Dermis microvascular lymphatic vessel endothelial cell (primary cell): ENCODE data around the gene MSANTD1. TPM values are rescaled to one million over a fixed set of nuclear protein-coding genes. Genes with fewer than 3 reads are reported as not detected.
A peak's percentile ranks its signal among the peaks of the same experiment; 100 is the strongest.

Source experiments
- DNase-seq, 2 donors: peaks; one replicate each; pipeline versions ENCODE4 v3.0.0 to v3.0.0-alpha.2; 2010; ENCODE audit warnings: low read depth in 2 of 2
- total RNA-seq: library from RNA; depleted of rRNA; stranded (reverse); fragments of >200 nt; gene quantifications from 2 replicates; pipeline ENCODE4 v1.2.1, GENCODE V29; 2014

MSANTD1 gene
- total RNA-seq, 1 donor from 2014 or later = 0.26 TPM

DNA sequence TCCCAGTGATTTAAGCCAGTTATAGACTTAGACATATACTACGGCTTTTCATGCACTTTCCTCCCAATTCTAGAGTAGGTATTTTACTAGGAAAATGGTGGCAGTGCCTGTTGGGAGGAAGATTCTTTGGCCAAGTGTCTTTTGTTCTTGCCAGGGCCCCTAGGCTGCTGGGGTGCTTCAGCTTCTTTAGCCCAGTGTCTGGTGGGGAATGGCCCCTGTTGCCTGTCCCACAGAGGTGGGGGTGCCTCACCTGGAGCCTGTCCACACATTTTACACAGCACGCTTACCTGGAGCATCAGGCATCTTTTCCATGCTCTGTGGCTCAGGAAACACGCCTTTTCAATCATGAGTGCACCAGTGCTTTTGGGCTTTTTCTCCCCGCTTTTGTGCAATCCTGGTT lies 33.2 kb upstream of the MSANTD1 start:
- no peak for DNase-seq

GRCh38 chr4:3217266-3217665 lies 31.7 kb upstream of the MSANTD1 start:
- DNase-seq = no peak

DNA sequence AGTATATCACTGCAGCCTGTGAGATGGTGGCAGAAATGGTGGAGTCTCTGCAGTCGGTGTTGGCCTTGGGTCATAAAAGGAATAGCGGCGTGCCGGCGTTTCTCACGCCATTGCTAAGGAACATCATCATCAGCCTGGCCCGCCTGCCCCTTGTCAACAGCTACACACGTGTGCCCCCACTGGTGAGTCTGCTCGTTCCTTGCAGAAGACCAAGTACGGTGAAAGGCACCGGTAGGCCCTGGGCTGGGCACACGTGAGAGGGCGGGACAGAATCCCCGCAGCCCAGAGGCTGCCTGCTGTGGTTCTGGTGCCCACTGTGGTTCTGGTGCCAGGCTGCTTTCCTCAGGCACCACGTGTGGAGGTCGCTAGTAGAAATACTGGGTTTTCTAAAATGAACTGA lies 31.2 kb upstream of the MSANTD1 start:
- no peak for DNase-seq

- DNase-seq = no peak
These were observed 29.9 kb upstream of the MSANTD1 start for GRCh38 chr4:3218824-3219760.

DNA sequence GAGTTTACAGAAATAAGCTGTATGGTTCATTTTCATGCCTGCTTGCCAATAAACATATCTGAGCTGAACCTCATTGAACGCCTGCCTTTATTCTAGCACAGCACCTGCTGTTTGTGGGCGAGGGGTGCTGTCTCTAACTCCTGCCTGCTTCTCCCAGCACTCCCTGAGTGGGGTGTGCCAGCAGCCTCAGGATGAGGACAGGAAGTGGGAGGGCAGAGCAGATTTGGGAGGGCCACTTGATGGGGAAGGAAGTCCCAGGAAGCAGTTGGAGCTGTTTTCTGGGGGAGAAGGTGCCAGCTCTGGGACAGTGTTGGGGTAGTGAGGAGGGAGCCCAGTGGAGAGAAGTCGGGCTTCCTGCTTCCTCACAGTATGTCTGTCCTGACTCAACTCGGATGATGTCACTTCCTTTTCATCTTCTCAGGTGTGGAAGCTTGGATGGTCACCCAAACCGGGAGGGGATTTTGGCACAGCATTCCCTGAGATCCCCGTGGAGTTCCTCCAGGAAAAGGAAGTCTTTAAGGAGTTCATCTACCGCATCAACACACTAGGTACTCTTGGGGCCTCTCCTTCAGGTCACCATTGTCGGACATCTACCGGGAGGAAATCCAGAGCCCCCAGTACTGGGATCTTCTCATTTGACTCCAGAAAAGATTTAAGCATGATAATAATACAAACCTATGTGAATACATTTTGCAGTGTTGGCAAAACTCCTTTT lies 29.0 kb upstream of the MSANTD1 start:
- no peak for DNase-seq

DNA sequence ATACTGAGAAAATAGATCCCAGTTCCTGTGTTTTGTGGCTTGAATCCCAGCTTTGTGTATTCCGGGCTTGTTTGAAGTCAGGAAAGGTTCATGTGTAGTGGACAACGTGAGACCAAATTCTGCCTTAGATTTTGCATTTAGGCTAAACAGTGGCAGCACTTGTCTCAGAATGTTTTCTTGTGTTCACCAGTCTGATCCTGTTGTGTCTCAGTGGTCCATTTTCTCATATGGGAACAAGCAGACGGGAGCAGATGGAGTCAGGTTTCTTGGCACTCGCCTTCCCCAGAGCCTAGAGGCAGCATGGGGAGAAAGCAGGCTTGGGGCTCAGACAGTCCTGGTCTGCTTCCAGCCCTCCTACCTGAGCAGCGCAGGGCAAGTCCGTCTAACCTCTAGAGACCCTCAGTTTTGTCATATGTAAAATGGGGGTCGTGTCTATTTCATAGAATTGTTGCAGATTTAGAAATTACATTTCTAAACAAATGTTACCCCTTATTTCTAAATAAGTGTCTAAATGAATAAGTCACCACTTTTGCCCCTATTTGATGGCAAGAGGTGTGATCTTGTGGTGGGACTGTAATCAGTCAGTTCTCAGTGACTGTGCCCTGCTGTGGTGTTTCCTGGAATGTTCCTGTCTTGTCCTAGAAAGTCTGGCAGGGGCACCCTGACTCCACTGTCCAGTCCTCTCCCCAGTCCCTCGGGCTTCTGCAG lies 28.3 kb upstream of the MSANTD1 start:
- DNase-seq = peak in 1 of 2 donors; percentile 22

- no peak for DNase-seq
These were observed 27.8 kb upstream of the MSANTD1 start for GRCh38 chr4:3221184-3221494.

DNA sequence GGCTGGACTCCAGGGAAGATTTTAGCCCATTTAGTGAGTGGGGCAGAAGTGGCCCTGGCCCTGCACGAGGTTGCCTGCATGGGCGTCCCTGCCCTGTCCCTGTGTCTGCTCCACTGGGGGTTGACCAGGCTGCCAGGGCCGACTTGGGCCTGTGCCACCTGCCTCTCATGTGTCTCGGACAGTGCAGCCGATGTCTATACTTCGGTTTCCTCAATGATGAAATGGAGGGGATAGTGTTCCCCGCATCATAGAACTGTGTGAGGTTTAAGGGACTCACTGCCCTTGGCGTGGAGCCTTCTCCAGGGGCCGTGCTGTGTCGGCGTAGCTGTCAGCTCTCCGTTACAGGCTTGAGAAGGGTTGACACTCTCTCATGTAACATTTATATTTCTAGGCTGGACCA lies 27.0 kb upstream of the MSANTD1 start:
- no peak for DNase-seq

DNA sequence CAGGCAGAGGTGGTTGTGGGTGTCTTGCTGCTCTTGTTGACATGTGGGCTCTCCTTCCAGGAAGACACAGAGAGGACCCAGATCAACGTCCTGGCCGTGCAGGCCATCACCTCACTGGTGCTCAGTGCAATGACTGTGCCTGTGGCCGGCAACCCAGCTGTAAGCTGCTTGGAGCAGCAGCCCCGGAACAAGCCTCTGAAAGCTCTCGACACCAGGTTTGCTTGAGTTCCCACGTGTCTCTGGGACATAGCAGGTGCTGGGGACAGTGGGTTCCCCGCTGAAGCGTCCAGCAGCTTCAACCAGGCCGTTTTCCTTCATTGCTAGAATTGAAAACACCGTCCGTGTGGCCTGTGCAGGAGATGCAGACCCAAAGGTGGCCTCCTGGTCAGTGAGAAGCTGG lies 25.6 kb upstream of the MSANTD1 start:
- DNase-seq = no peak

DNA sequence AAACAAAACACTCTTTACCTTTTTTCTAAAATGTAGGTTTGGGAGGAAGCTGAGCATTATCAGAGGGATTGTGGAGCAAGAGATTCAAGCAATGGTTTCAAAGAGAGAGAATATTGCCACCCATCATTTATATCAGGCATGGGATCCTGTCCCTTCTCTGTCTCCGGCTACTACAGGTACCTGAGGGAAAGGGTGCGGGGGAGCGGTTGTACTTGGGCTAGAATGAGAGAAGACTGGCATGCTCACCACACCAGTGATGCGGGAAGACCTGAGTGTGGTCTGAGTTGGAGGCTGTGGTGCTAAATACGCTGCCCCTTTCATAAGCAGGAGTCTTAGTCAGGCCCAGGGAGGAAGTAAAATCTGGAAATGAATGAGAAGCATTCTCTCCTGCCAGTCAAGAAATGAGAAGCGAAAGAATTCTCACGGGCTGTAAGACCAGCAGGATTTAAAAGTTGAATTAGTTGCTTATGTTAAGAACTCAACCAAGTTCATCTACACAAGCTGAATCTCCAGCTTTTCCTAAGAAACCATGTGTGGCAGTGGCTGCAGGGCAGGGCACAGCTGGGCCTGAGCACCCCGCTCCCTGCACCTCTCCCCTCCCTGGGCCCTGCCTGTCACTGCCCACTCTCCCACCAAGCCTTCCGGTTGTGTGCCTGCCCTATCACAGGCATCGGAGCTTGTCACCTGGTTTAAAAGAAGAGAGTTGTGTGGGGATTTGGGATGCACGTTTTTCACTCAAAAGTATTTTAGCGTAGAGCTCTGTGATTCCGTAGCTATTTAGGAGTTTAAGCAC lies 24.8 kb upstream of the MSANTD1 start:
- no peak for DNase-seq

DNA sequence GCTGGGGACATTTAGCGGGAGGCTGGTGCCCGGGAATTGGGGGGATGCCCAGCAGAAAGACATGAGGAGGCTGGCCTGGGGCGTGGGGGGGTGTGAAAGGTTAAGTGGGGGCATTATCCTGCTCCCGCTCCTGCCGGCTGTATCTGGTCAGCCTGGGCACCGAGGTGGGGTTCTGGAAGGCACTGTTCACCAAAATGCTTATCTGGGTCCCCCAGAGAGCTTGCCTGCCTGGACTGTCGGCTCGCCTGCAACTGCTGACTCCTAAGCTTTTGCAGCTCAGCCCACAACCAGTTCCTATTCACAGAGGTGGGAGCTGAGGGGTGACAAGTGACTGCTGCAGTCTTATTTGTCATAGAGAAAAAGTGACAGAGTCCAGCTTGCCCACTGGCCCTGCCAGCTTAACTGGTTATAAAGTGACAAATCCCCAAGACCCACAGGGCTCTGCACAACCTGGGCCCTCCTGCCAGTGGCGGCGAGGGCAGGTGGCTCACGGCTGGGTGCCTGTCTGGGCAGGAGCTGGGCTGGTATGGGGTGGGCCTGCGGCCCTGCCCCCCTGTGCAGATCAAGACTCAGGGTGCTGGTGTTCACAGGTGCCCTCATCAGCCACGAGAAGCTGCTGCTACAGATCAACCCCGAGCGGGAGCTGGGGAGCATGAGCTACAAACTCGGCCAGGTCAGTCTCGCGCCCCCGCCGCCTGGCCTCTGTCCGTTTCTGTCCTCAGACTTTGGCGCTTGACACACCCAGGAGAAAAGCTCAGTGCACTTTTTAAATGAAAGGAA lies 23.7 kb upstream of the MSANTD1 start:
- DNase-seq = no peak

DNA sequence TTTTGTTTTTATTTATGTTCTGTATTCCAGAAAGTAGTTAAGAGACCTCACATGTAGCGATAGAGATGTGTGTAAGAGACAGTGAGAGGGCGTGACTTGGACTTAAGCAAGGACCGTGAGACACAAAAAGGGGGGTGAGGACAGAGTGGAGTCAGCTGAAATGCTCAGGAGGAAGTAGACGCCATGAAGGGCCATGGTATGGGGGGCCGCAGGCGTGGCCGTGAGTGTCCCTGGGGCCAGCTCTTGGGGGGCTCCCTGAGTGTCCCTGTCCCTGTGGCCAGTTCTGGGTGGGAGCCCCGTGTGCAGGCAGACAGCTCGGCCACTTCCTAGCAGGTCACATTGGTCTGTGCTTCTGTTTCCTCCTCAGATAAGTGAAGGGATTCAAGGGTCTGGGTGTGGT lies 23.0 kb upstream of the MSANTD1 start:
- no peak for DNase-seq

DNA sequence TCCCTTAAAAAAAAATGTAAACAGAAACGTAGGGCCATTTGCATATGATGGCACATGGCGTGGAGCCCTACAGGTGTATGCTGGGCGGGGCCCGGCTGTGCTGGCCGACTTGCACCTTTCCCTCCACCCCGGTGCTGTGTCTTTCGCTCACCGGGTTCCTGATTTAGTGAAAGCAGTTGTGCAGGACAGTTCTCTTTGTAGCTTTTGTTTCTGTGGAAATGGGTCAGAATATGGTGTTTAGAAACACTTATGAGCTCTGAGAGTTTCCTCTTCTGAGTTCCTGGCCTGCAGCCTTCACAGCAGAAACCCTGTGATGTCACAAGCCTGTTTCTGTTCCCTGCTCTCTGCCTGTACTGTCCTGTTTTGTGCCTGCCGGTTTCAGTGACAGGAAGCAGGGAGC lies 22.5 kb upstream of the MSANTD1 start:
- DNase-seq = no peak

DNA sequence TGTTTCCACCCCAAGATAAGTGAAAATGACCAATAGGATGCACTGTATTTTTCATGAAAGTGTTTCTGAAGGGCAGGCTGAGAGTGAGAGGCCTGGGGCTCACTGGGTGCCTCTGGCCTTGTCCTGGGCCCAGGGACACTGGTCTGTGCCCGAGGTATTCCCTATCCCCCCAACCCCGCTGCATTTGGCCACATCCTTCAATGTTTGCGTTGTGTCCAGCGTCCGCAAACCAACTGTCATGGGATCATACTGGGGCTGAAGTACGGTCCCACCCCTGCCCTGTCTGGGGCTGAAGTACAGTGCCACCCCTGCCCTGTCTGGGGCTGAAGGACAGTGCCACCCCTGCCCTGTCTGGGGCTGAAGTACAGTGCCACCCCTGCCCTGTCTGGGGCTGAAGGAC lies 22.0 kb upstream of the MSANTD1 start:
- no peak for DNase-seq

- DNase-seq = no peak
These were observed 20.9 kb upstream of the MSANTD1 start for GRCh38 chr4:3227878-3228675.

DNA sequence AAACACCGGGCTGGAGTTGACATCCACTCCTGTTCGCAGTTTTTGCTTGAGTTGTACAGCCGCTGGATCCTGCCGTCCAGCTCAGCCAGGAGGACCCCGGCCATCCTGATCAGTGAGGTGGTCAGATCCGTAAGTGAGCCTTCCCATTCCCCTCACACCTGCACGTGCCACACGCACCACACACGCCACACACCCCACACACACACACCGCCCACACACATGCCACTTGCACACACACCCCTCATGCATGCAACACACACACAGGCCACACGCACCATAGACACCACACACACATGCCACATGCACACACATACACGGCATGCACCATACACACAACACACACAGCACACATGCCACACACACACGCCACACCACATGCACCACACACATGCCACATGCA lies 20.1 kb upstream of the MSANTD1 start:
- DNase-seq = no peak

GRCh38 chr4:3229328-3229727 lies 19.6 kb upstream of the MSANTD1 start:
- no peak for DNase-seq

DNA sequence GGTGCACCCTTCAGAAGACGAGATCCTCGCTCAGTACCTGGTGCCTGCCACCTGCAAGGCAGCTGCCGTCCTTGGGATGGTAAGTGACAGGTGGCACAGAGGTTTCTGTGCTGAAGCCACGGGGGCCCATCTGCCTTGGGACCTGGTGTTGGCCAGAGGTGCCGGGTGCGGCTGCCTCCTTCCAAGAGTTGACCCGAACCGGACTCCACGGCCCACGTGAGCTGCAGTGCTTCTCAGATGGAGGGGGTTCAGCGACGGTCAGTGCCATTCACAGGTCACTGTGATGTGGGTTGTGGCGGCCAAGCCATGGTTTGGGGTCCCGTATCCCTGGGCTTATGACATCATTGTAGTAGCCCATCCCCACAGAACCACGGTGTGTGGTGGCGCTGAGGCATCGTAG lies 19.0 kb upstream of the MSANTD1 start:
- DNase-seq = no peak

DNA sequence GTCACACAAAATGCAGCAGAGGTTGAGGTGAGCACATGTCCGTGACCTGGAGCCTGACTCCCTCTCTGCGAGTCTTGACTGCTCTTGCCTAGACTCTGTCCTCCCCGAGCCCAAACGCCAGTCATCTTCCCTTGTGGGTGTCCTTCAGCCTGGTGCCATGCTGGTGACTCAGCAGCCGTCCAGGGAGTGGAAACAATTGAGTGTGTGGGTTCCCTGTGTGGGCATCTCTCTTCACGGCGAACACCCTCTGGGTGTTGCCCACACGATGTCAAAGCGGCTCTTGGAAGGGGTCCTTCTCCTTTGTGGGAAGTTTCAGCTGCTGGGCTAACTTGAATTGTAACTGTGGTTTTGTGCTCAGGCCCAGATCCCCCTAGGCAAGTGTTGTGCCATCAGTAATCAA lies 17.5 kb upstream of the MSANTD1 start:
- no peak for DNase-seq

- no peak for DNase-seq
These were observed 17.0 kb upstream of the MSANTD1 start for GRCh38 chr4:3232001-3232400.
